GM21423 (cell line): ENCODE results near the gene FIBCD1.

Experiments
- ATAC-seq: cut with Tn5 transposase; IDR thresholded peaks from one replicate; pipeline ENCODE4 v1.9.1; 2021; ENCODE audit warnings: mild to moderate bottlenecking, moderate library complexity; ENCODE audit not compliant: unreplicated experiment

FIBCD1 gene

DNA sequence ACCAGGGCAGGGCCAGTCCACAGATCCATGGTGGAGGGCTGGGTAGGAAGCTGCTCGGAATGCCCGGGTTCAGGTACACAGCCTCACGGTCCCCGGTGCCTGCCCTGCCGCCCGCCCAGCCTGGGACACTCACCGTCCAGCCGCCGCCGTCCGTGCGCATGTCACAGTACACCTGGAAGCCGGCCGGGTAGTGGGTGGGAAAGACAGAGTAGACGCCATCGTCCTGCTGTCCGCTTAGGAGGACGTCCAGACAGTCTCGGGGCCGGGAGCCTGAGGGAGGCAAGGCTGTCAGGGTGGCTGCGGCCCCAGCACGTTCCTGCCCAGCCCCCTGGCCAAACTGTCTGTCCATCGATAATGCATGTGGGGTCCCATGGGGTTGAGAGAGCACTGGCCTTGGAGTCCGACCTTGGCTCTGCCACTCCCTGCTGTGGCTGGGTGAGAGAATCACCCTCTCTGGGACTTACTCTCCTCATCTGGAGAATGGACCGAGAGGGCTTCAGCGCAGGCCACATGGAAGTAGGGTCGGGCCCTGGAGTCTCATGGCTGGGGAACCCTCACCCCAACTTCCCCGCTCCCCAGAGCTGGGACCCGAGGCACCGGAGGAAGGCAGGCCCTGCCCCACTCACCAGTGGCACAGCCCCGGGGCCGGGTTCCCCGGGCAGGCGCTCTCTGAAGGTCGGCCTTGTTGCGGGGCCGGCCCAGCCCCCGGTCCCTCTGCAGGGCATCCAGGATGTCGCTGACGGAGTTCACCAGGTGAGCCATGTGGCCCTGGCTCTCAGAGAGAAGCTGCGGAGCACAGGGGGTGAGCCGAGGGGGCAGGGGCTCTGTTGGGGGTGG lies 15.2 kb downstream of the FIBCD1 start:
- ATAC-seq, result no peak

DNA sequence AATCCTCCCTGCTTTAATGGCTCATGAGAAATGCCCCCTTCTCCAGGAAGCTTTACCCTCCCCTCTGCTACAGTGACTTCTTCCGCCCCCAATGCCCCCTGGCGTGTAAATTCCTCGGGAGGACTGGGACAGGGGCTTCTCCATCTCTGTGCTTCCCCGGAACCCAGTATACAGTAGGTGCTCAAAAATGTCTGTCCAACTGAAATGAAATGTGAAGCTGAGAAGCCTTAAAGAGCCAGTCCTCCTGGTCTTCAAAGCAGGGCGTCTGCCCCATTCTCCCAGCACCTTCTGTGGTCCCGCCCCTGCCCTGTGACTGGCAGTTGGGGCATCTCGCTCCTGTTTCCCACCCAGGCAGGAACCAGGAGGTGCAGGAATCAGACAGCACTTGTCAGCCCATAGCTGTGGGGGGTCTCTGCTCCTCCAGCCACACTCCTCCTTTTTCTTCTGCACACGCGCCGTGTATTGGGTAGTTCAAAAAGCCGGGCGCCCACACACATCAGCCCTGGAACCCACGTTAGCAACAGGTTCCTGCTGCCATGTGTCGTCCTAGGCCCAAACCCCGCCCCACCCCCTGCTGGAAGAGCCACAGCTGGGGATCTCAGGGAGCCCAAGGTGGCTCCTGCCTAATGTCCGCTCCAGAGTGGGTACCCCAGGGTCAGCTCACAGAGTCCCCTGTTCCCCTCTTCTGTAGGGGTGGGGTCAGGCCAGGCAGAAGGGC lies 16.0 kb downstream of the FIBCD1 start:
- ATAC-seq, result no peak

DNA sequence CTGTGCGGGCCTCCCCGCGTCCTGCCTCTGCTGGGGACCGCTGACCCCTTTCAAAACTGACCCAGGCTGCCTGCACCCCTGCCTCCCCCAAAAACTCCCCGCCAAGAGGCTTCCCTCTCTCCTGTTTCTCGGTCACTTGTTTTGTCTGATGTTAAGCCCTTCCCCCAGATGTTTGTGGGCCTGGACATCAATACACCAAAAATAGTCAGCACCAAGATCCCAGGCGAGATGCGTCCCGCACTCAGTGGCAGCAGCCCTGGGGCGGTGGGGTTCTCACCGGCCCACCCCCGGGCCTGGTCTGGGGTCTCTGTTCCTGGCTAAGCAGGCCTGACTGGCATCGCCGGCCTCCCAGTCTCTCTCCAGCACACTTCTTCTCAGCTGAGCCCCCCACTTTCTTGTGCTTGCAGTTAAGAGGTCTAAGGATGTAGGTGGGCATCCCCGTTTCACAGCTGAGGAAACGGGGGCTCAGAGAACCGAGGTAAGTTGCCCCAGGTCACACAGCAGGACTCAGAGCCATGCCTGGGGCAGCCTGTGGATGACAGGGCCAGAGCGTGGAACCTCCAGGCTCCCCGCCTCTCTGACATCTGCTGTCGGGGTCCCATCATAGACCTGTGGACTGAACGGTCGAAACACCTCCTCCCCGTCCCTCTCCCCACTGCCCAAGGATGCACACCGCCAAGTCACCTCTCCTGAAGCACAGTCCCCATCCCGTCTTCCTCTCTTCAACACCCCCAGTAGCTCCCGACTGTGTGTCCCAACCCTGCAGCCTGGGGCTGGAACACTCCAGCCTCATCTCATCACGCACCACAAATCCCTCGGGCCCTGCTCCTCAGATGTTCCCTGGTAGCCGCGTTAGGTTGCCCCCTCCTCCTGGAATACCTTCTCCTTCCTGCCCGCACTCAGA lies 16.8 kb downstream of the FIBCD1 start:
- ATAC-seq, result no peak

DNA sequence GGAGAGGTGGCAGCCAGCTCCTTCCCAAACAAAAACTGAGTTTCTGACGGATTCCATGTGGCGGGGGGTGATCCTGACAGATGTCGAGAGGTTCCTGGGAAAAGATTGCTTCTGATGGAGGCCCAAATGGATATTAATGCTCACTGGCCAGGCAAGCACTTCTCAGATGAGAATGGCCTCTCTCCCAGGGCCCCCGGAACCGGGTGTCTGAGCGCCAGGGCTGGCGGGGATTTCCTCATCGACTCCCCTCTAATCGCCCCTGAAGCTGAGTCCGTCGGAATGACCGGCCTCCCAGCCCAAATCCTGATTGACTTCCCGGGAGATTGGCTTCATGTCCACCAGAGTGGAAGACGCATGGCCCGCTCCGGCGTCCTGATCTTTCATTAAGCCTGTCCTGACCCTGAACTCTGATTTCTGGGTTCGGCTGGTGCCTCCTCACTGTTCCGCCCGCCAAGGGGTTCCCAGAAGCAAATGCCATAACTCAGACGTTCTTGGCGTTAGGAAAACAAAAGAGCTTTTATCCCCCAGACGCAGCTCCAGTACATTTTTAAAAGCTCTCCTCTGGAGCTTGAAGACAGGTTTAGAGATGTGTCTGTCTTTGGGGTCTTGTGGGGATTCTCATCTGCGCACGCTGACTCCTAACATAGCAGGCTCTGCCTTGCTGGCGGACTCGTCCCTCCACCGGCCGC lies 17.6 kb downstream of the FIBCD1 start:
- no peak for ATAC-seq

DNA sequence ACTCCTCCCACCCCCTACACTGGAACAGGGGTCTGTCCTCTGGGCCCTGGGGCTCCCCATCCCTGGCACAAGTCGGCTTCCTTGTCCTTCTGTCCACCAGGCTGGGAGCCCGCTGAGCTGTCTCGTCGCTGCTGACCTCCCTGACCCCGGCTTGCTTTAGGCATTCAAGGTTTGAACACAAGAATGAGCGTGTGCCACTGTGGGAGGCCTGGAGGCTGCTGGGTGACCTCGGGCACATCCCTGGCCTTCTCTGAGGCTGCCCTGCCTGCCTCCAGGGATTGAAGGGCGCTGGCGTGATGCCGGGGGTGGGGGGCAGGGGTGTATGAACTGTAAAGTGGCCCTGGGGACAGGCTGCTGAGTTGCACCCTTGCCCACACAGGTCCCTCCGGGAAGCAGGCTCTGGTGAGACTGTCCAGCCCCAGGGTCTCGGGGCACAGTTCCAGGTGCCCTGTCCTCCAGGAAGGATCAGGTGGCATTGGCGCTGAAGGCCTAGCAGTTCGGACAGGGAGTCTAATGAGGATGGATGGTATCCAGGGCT lies 18.2 kb downstream of the FIBCD1 start:
- ATAC-seq, result no peak

DNA sequence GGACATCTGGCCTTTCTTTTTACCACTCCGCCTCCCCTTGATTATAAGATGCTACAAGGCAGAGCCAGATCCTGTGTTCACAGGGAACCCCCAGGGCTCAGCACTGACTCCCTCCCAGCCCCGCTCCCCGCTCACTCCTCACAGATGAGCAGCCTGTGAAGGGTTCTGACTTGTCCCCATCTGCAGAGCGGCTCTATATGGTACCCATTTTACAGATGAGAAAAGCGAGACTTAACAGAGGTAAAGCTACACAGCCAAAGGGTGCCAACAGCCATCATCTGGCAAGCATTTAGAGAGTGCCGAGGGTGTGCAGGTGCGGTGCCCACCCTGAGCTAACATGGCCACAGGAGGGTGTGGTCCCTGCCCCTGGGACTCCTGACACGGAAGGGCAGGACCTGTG lies 18.8 kb downstream of the FIBCD1 start:
- ATAC-seq, result no peak

DNA sequence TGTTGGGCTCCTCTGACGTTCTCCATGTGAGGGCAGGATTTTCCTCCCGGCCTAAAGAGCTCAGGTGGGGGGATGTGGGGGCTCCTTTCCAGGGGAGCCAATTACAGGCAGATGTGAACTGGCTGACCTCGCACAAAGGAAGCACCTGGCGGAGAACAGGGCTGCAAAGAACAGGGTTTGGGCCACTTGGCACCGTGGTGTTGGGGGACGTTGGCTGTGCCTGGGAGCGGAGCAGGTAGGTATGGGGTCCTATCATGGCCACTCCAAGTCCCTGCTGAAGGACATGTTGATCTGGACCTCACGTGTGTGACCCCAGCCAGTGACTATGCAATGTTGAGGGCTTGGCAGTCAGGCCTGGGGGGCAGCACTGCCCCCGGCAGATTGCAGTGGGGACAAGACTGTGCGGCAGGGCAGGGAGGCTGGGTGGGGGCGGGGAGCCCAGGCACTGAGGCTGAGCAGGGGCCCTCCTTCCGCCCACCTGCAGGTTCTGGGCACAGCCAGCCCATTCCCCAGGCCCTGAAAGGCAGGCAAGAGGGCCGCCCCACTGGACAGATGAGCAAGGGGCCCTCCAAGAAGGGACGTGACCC lies 19.4 kb downstream of the FIBCD1 start:
- no peak for ATAC-seq

DNA sequence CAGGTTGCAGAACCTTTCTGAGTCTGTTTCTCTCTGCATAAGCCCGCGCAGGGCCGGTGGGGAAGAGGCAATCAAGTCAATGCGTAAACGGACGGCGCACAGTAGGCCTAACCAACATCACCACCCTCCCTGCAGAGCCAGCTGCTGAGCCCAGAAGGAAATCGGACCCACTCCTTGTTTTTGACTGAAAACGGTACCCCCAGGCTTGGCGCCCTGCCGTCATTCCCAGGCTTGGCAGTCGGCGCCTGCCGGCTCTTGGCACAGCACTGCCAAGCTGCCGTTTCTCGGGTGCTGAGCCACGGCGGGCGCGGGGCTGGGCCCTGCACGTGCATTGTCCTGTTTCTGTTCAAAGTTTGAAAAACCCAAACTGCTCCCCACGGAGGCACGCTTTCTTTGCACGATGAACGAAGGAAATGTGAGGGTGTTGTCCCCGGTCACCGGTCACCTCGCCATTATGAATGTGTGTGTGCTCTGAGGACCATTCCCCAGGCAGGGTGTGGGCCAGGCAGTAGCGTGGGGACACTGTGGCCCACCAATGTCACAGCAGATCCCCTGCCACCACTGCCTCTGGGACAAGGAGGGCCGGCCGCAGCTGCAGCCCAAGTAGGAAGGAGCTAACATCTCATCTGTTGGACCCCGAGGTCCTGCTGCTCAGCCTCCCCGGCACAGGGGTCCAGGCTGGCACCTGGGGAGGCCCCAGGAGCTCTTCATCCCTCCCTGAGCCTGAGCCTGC lies 20.1 kb downstream of the FIBCD1 start:
- ATAC-seq, result no peak

DNA sequence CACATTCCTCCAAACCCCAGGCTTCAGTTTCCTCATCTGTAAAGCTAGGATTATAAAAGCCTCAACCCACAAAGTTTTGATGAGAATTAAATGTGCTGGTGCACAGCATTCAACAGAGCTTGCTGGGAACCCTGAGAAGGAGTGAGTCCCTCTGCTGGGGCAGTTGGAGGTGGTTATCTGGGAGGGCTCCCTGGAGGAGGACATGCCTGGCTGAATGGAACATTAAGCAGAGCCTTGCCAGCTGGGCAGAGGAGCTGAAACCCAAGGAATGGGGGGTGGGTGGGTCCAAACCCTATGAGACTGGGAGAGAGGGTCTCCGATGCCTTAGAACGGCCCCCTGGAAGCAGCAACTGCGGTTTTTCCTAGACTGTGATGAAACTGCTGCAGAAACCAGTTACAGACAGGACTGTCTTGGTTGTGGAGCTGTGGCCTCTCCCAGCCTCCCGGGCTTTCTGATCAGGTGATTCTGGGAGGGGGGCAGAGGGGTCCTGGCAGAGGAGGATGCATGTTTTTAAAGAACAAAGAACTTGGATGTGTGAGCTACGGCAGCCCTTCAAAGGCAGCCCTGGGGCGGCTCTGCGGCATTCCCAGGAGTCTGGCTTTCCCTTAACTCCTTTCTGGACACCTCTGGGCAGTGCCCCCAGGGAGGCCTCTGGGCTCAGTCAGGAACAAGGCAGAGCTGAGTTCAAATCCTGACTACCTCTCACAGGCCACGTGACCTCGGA lies 20.8 kb downstream of the FIBCD1 start:
- ATAC-seq, result no peak

DNA sequence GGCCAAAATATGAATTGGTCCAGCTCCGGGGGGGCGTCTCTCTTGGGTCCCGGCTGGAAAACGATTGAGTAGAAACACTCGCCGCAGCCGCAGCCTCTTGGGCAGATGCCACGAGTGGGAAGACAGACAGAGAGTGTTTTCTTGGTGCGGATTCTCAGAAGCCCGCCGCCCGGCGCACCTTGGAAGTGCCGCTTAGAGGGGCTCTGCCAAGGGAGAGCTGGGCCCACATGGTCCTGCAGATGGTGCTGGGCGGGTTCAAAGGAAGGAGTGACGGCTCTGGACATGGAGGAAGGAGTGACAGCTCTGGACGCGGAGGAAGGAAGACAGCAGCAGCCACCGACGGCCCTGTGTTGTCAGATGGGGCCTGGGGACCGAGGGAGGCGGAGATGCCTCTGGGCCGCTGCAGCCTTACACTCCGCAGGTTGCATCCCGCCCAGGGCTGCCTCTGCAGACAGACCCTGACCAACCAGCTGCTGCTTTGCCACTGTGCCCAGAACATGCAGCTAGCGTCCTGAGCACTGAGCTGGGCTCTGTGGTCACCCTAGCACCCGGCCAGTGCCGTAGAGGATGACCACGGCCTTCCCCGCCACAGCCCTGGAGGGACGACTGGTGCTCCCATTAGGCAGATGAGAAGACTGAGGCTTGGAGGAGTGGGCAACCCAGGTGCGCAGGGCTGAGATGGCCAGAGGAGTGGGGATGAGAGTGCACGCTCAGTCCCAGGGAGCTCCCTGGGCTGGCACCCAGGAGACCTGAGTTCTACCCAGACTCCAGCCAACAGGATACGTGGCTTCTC lies 21.7 kb downstream of the FIBCD1 start:
- ATAC-seq, result no peak

DNA sequence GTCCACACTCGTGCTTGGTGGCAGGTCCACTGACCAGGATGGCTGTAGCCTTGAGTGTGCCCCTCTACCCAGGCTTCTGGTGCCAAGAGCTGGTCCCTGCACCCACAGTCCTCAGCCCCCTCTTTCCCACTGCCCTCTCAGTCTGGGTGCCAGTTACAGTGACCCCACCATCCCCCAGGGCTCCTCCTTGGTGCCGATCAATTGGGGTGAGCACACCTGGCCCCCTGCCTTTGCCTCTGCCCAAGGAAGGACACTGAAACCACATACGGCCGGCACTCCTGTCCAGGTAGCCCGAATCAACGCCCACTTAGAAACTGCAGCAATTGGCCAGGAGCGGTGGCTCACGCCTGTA lies 24.0 kb downstream of the FIBCD1 start:
- no peak for ATAC-seq

DNA sequence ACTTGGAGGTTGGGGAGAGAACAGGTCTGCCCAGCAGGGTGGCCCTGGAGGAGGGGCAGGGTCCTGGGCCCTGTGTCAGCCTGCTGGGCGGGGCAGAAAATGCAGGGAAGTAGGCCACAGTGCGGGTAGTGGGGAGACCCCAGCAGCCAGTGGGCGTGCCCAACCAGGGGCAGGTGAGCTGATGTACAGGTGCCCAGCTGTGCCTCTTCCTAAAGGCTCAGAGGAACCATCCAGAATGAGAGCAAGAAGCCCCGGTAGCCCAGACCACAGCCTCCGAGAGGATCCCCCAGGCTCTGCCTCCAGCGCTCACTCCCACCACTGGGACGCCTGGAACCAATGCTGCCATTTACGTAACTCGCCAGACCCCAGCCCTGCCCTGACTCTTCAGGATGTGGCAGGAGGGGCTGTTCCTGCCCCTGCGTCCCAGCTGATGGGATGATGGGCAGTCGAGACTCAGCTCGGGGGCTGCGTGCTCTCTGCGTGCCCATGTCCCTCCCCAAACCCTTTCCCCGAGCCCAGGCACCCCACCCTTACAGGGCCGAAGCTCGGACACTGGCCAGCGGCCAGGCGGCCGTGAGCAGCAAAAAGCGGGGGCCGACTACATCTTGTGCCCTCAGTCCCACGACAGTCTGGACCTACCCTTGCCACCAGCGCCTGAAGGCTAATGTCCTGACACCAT lies 24.5 kb downstream of the FIBCD1 start:
- ATAC-seq, result no peak

DNA sequence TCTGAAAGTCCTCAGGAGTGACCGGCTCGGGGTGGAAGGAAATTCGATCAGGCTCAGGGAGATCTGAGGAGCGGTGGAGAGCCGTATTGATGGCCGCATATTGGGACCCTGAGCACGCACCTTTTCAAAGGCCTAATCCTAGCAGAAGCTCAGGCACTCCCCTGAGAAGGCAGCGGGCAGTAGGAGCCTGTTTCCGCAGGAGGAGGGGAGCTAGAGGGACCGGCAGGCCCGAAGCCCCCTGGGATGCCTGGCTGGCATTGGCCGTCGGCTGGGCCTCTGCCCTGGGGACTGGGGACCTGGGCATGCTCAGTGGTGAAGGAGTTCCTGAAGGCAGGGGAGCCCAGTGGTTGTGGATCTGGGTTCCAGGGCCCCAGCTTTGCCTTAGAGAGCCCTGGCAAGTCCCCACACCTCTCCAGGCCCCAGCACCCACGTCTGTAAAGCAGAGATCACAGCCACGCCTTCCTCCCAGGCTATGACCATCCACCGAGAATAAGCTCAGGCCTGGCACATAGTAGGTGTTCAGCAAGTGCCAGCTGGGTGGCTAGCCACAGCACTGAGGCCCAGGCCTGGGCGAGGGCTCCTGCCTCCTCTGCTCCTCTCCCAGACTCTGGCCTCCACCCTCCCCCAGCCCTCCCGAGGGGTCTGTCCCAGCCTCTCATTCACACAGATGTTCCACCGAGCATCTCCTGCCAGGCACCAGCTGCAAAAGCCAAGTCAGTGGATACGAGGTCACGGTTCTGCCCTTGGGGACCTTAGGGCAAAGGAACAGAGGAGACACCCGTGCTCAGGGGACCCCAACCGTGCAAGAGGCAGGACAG lies 25.2 kb downstream of the FIBCD1 start:
- ATAC-seq, result no peak

DNA sequence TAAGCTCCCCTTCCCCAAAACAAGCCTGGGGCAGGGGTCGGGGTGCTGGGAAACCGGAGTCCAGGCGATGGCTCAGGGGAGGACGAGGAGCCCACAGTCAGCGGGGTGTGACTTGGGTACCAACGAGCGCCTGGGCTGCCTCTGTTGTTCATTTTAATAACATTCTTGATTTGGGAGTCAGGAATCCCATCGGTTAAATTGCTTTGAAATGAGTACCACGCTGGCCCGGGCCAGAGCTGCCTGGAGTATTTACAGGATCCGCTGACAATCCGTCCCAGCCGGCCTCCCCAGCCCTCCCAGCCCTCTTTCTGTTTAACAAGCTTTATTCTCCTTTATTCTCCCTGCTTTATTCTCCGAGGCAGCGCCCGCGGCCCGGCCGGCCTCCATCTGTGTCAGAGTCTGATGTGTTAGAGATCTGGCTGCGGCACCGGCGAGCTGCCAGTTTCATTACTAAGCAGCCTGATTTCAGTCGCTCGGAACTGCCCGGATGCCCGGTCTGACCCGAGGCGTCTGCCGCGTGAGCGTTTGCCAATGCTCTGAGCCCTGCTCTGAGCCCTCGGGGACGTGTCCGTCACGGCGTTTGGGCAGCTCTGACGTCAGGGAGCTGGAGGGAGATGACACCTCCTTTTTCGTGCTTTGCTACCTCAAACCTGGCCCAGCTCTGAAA lies 26.0 kb downstream of the FIBCD1 start:
- ATAC-seq, result no peak

DNA sequence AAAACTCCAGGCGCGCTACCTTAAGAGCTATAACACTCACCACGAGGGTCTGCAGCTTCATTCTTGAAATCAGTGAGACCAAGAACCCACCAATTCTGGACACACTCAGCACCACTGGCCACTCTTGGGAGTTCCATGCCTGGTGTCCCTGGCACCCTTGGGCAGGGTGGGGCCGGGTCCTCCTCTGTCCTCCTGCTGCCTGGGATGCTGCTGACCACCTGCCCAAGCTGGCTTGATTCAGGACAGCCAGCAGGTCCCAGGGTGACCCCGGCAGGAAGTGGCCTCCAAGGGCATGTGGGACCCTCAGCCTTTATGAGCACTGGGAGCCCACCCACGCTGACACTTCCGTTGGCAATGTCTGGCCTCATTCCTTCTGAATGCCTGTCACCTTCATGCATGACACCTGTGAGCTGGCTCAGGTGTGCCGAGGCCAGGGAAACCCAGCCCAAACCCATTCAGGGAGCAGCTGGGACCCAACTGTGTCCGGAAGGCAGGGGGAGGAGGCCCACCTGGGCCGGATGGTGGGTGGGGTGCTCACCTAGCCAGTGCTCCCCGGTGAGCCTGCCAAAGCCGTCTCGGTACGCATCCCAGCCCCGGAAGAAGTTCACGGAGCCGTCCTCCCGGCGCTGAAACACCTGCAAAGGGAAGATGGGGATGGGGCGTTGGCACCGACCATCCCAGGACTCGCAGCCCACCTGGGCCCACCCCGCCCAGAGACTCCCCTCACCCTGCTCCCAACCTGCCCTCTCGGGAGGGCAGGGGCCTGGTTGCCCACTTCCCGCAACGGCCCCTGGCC lies 27.6 kb downstream of the FIBCD1 start:
- no peak for ATAC-seq
